ENCODE measurements around the gene ALDH1L1. TPM values are rescaled to one million over a fixed set of nuclear protein-coding genes. Genes with fewer than 3 reads are reported as not detected.

ALDH1L1 gene
- polyA plus RNA-seq, 2 donors: 3.6 to 5.0 TPM

- Histone ChIP-seq H3K36me3 (ENCODE audit: control insufficient read depth in 2 of 2, insufficient read depth in 2 of 2, low read length in 1 of 2) (no peaks in the 10 kb centered on the region), H3K27me3 (ENCODE audit: control insufficient read depth in 1 of 2, insufficient read depth in 2 of 2, low read length in 2 of 2) (no peaks in the 10 kb centered on the region), H3K4me1 (ENCODE audit: control insufficient read depth in 2 of 2, insufficient read depth in 2 of 2, low read length in 1 of 2) (no peaks in the 10 kb centered on the region), H3K27ac (ENCODE audit: low read depth in 2 of 2, low read length in 1 of 2) (no peak overlapping the region), H3K4me3 (ENCODE audit: low read depth in 1 of 2, low read length in 2 of 2) (no peak overlapping the region), H3K9me3 (ENCODE audit: control insufficient read depth in 2 of 2, insufficient read depth in 1 of 2, low read depth in 1 of 2, low read length in 1 of 2) (peaks cover 0 to 2% of the 10 kb centered on the region in 2 donors)
- WGBS, 2 donors: 84 to 87% methylated on average over 18 of the region's 18 CpGs
Observed at GRCh38 chr3:126158016-126158911, 22.1 kb downstream of the ALDH1L1 start.

- Histone ChIP-seq H3K27me3 (ENCODE audit: control insufficient read depth in 1 of 2, insufficient read depth in 2 of 2, low read length in 2 of 2) (no peaks in the 10 kb centered on the region), H3K4me1 (ENCODE audit: control insufficient read depth in 2 of 2, insufficient read depth in 2 of 2, low read length in 1 of 2) (no peaks in the 10 kb centered on the region), H3K36me3 (ENCODE audit: control insufficient read depth in 2 of 2, insufficient read depth in 2 of 2, low read length in 1 of 2) (no peaks in the 10 kb centered on the region), H3K4me3 (ENCODE audit: low read depth in 1 of 2, low read length in 2 of 2) (no peak overlapping the region), H3K27ac (ENCODE audit: low read depth in 2 of 2, low read length in 1 of 2) (no peak overlapping the region), H3K9me3 (ENCODE audit: control insufficient read depth in 2 of 2, insufficient read depth in 1 of 2, low read depth in 1 of 2, low read length in 1 of 2) (peaks cover 0 to 2% of the 10 kb centered on the region in 2 donors)
- 94% methylated on average over 26 of the region's 26 CpGs for WGBS, 2 donors
Observed at GRCh38 chr3:126157083-126157768, 23.2 kb downstream of the ALDH1L1 start.

GRCh38 chr3:126156468-126156867, 23.9 kb downstream of the ALDH1L1 start:
- WGBS, 2 donors: 71 to 73% methylated on average over 8 of the region's 8 CpGs
- H3K4me1 ChIP-seq (ENCODE audit: control insufficient read depth in 2 of 2, insufficient read depth in 2 of 2, low read length in 1 of 2): no peaks in the 10 kb centered on the region
- H3K27ac ChIP-seq (ENCODE audit: low read depth in 2 of 2, low read length in 1 of 2): no peak overlapping the region
- no peaks in the 10 kb centered on the region for H3K27me3 ChIP-seq (ENCODE audit: control insufficient read depth in 1 of 2, insufficient read depth in 2 of 2, low read length in 2 of 2)
- no peak overlapping the region for H3K4me3 ChIP-seq (ENCODE audit: low read depth in 1 of 2, low read length in 2 of 2)
- H3K36me3 ChIP-seq (ENCODE audit: control insufficient read depth in 2 of 2, insufficient read depth in 2 of 2, low read length in 1 of 2): no peaks in the 10 kb centered on the region
- peaks cover 0 to 2% of the 10 kb centered on the region in 2 donors for H3K9me3 ChIP-seq (ENCODE audit: control insufficient read depth in 2 of 2, insufficient read depth in 1 of 2, low read depth in 1 of 2, low read length in 1 of 2)

- no peaks in the 10 kb centered on the region for H3K36me3 ChIP-seq (ENCODE audit: control insufficient read depth in 2 of 2, insufficient read depth in 2 of 2, low read length in 1 of 2)
Observed at GRCh38 chr3:126155819-126156218, 24.6 kb downstream of the ALDH1L1 start.

GRCh38 chr3:126155280-126155640, 25.1 kb downstream of the ALDH1L1 start:
- Histone ChIP-seq H3K27ac (ENCODE audit: low read depth in 2 of 2, low read length in 1 of 2) (no peak overlapping the region), H3K9me3 (ENCODE audit: control insufficient read depth in 2 of 2, insufficient read depth in 1 of 2, low read depth in 1 of 2, low read length in 1 of 2) (peaks cover 0 to 2% of the 10 kb centered on the region in 2 donors), H3K4me1 (ENCODE audit: control insufficient read depth in 2 of 2, insufficient read depth in 2 of 2, low read length in 1 of 2) (no peaks in the 10 kb centered on the region), H3K4me3 (ENCODE audit: low read depth in 1 of 2, low read length in 2 of 2) (no peak overlapping the region), H3K27me3 (ENCODE audit: control insufficient read depth in 1 of 2, insufficient read depth in 2 of 2, low read length in 2 of 2) (no peaks in the 10 kb centered on the region), H3K36me3 (ENCODE audit: control insufficient read depth in 2 of 2, insufficient read depth in 2 of 2, low read length in 1 of 2) (no peaks in the 10 kb centered on the region)
- WGBS, 2 donors: 100% methylated on average over 2 of the region's 2 CpGs

More at GRCh38 chr3:126155819-126156218, 24.6 kb downstream of the ALDH1L1 start:
- H3K27ac ChIP-seq (ENCODE audit: low read depth in 2 of 2, low read length in 1 of 2): no peak overlapping the region
- H3K9me3 ChIP-seq (ENCODE audit: control insufficient read depth in 2 of 2, insufficient read depth in 1 of 2, low read depth in 1 of 2, low read length in 1 of 2): peaks cover 0 to 2% of the 10 kb centered on the region in 2 donors
- no peaks in the 10 kb centered on the region for H3K4me1 ChIP-seq (ENCODE audit: control insufficient read depth in 2 of 2, insufficient read depth in 2 of 2, low read length in 1 of 2)
- WGBS, 2 donors: 52 to 76% methylated on average over 6 of the region's 6 CpGs
- H3K27me3 ChIP-seq (ENCODE audit: control insufficient read depth in 1 of 2, insufficient read depth in 2 of 2, low read length in 2 of 2): no peaks in the 10 kb centered on the region
- no peak overlapping the region for H3K4me3 ChIP-seq (ENCODE audit: low read depth in 1 of 2, low read length in 2 of 2)

GRCh38 chr3:126154391-126155279, 25.8 kb downstream of the ALDH1L1 start:
- Histone ChIP-seq H3K36me3 (ENCODE audit: control insufficient read depth in 2 of 2, insufficient read depth in 2 of 2, low read length in 1 of 2) (no peaks in the 10 kb centered on the region), H3K4me1 (ENCODE audit: control insufficient read depth in 2 of 2, insufficient read depth in 2 of 2, low read length in 1 of 2) (no peaks in the 10 kb centered on the region), H3K27ac (ENCODE audit: low read depth in 2 of 2, low read length in 1 of 2) (no peak overlapping the region), H3K27me3 (ENCODE audit: control insufficient read depth in 1 of 2, insufficient read depth in 2 of 2, low read length in 2 of 2) (no peaks in the 10 kb centered on the region), H3K9me3 (ENCODE audit: control insufficient read depth in 2 of 2, insufficient read depth in 1 of 2, low read depth in 1 of 2, low read length in 1 of 2) (peaks cover 0 to 2% of the 10 kb centered on the region in 2 donors), H3K4me3 (ENCODE audit: low read depth in 1 of 2, low read length in 2 of 2) (no peak overlapping the region)
- WGBS, 2 donors: 68 to 86% methylated on average over 13 of the region's 13 CpGs

- no peak overlapping the region for H3K27ac ChIP-seq (ENCODE audit: low read depth in 2 of 2, low read length in 1 of 2)
- H3K4me1 ChIP-seq (ENCODE audit: control insufficient read depth in 2 of 2, insufficient read depth in 2 of 2, low read length in 1 of 2): no peaks in the 10 kb centered on the region
- 86% methylated on average over 8 of the region's 8 CpGs for WGBS, 2 donors
- no peaks in the 10 kb centered on the region for H3K27me3 ChIP-seq (ENCODE audit: control insufficient read depth in 1 of 2, insufficient read depth in 2 of 2, low read length in 2 of 2)
- H3K9me3 ChIP-seq (ENCODE audit: control insufficient read depth in 2 of 2, insufficient read depth in 1 of 2, low read depth in 1 of 2, low read length in 1 of 2): peaks cover 0 to 2% of the 10 kb centered on the region in 2 donors
- H3K4me3 ChIP-seq (ENCODE audit: low read depth in 1 of 2, low read length in 2 of 2): no peak overlapping the region
- H3K36me3 ChIP-seq (ENCODE audit: control insufficient read depth in 2 of 2, insufficient read depth in 2 of 2, low read length in 1 of 2): no peaks in the 10 kb centered on the region
Observed at GRCh38 chr3:126153695-126154360, 26.6 kb downstream of the ALDH1L1 start.

GRCh38 chr3:126152901-126153694, 27.3 kb downstream of the ALDH1L1 start:
- 92% methylated on average over 13 of the region's 13 CpGs for WGBS, 2 donors
- Histone ChIP-seq H3K9me3 (ENCODE audit: control insufficient read depth in 2 of 2, insufficient read depth in 1 of 2, low read depth in 1 of 2, low read length in 1 of 2) (peaks cover 0 to 2% of the 10 kb centered on the region in 2 donors), H3K4me1 (ENCODE audit: control insufficient read depth in 2 of 2, insufficient read depth in 2 of 2, low read length in 1 of 2) (no peaks in the 10 kb centered on the region), H3K36me3 (ENCODE audit: control insufficient read depth in 2 of 2, insufficient read depth in 2 of 2, low read length in 1 of 2) (no peaks in the 10 kb centered on the region), H3K27me3 (ENCODE audit: control insufficient read depth in 1 of 2, insufficient read depth in 2 of 2, low read length in 2 of 2) (no peaks in the 10 kb centered on the region), H3K4me3 (ENCODE audit: low read depth in 1 of 2, low read length in 2 of 2) (no peak overlapping the region), H3K27ac (ENCODE audit: low read depth in 2 of 2, low read length in 1 of 2) (no peak overlapping the region)
